VCaP (cell line): ENCODE measurements around the gene PRSS56.

Source experiments
- H3K27ac ChIP-seq: fragments of 450-650 bp; 2 replicates; pipeline ENCODE4 v1.5.1; 2017
- CTCF ChIP-seq: fragments of 450-650 bp; conservative IDR thresholded peaks from 2 replicates; pipeline ENCODE4 v1.5.1; 2017; ENCODE audit warnings: mild to moderate bottlenecking, moderate library complexity

The PRSS56 gene

GRCh38 chr2:232520489-232520888 is 301 bp downstream of the PRSS56 start:
- H3K27ac ChIP-seq: no peak overlapping the region
- TF ChIP-seq CTCF: no peak

GRCh38 chr2:232521098-232521497 is 910 bp downstream of the PRSS56 start:
- no peak overlapping the region for H3K27ac ChIP-seq
- no peak for TF ChIP-seq CTCF

GRCh38 chr2:232521959-232522622 is 1.9 kb downstream of the PRSS56 start:
- H3K27ac ChIP-seq: no peak overlapping the region
- TF ChIP-seq CTCF: peak; percentile 92

GRCh38 chr2:232522623-232523401 is 2.6 kb downstream of the PRSS56 start:
- no peak overlapping the region for H3K27ac ChIP-seq
- no peak for TF ChIP-seq CTCF

- no peak for TF ChIP-seq CTCF
- H3K27ac ChIP-seq: no peak overlapping the region
Measured at GRCh38 chr2:232523402-232523681, 3.2 kb downstream of the PRSS56 start.

- no peak overlapping the region for H3K27ac ChIP-seq
- peak; percentile 44 for TF ChIP-seq CTCF
Measured at GRCh38 chr2:232523682-232524597, 3.8 kb downstream of the PRSS56 start.

GRCh38 chr2:232524771-232525170 is 4.6 kb downstream of the PRSS56 start:
- no peak for TF ChIP-seq CTCF
- H3K27ac ChIP-seq: no peak overlapping the region
